B cell (primary cell): ENCODE measurements around the gene TOB2. TPM values are rescaled to one million over a fixed set of nuclear protein-coding genes. Genes with fewer than 3 reads are reported as not detected.

Source experiments
- ATAC-seq: fragments of 200-7000 bp; cut with Tn5 transposase; one replicate; pipeline ENCODE4 v1.10.0; 2021; ENCODE audit warnings: low read depth, mild to moderate bottlenecking, moderate number of reproducible peaks, moderate library complexity
- CTCF ChIA-PET: fragments of 350-600 bp; sonication (Branson Sonifier 250); formaldehyde crosslinking; loops from one replicate; lab custom pipeline; 2021; ENCODE audit warnings: antibody characterized with exemption, inconsistent platforms; lab: Charles Lee
- POLR2A ChIA-PET: fragments of 350-600 bp; sonication (Branson Sonifier 250); formaldehyde crosslinking; loops from one replicate; lab custom pipeline; 2021; ENCODE audit warnings: antibody characterized with exemption; lab: Charles Lee
- DNase-seq: peaks from one replicate; pipeline ENCODE4 v3.0.0; 2013
- H2AFZ ChIP-seq: 2 replicates; pipeline ENCODE4 v1.6.1; 2012; ENCODE audit warnings: mild to moderate bottlenecking, low read depth, low read length; ENCODE audit not compliant: insufficient read depth, poor library complexity, severe bottlenecking
- H3K27ac ChIP-seq, 2 donors: 1 replicate in 1 of 2; 2 replicates in 1 of 2; pipeline ENCODE4 v1.5.1; 2012 to 2013; ENCODE audit warnings: low read length in 2 of 2, mild to moderate bottlenecking in 2 of 2, moderate library complexity in 1 of 2
- H3K27me3 ChIP-seq, 4 experiments: fragments of 200-600 bp in 1 of 4; sonication (generic) in 1 of 4; replicated peaks in 1 of 4; 1 replicate in 2 of 4; 2 replicates in 2 of 4; pipeline versions ENCODE4 v1.6.1 to v1.7.0; 2013 to 2016; ENCODE audit warnings: low read length in 3 of 4, mild to moderate bottlenecking in 2 of 4, mixed read lengths in 1 of 4, moderate library complexity in 1 of 4; ENCODE audit not compliant: insufficient read depth in 4 of 4, control insufficient read depth in 3 of 4; ENCODE audit errors: control extremely low read depth in 1 of 4
- H3K36me3 ChIP-seq, 2 experiments: replicated peaks in 1 of 2; 1 replicate in 1 of 2; 2 replicates in 1 of 2; pipeline versions ENCODE4 v1.6.1 to v1.7.1; 2013; ENCODE audit warnings: low read length in 1 of 2; ENCODE audit not compliant: insufficient read depth in 2 of 2, control insufficient read depth in 1 of 2; ENCODE audit errors: control extremely low read depth in 1 of 2, extremely low read depth in 1 of 2
- H3K4me1 ChIP-seq, 2 donors: fragments of 200-600 bp in 1 of 2; sonication (generic) in 1 of 2; 1 replicate in 1 of 2; 2 replicates in 1 of 2; pipeline versions ENCODE4 v1.5.1 to v1.6.1; 2013 to 2017; ENCODE audit warnings: low read length in 2 of 2; ENCODE audit not compliant: control insufficient read depth in 2 of 2, insufficient read depth in 2 of 2
- H3K4me2 ChIP-seq: replicated peaks from 2 replicates; pipeline ENCODE3; 2012; ENCODE audit warnings: mild to moderate bottlenecking, low read depth, low read length; ENCODE audit not compliant: poor library complexity, severe bottlenecking
- H3K4me3 ChIP-seq, 5 experiments: fragments of 200-600 bp in 1 of 5; sonication (generic) in 1 of 5; 1 replicate in 3 of 5; 2 replicates in 2 of 5; pipeline versions ENCODE4 v1.5.1 to v1.7.0; 2011 to 2016; ENCODE audit warnings: low read length in 4 of 5, mild to moderate bottlenecking in 4 of 5, low read depth in 2 of 5, control low read depth in 1 of 5, moderate library complexity in 1 of 5; ENCODE audit not compliant: insufficient read depth in 1 of 5; ENCODE audit errors: control extremely low read depth in 1 of 5, extremely low read depth in 1 of 5
- H3K79me2 ChIP-seq: fragments of 200-600 bp; sonication (generic); one replicate; pipeline ENCODE4 v1.6.0; 2016; ENCODE audit warnings: low read length; ENCODE audit not compliant: control insufficient read depth, insufficient read depth
- H3K9ac ChIP-seq: fragments of 200-600 bp; sonication (generic); 2 replicates; pipeline ENCODE4 v1.6.1; 2017; ENCODE audit warnings: mild to moderate bottlenecking, low read length, moderate library complexity
- H3K9me3 ChIP-seq, 3 donors: one replicate each; pipeline versions ENCODE4 v1.6.1 to v1.7.1; 2013; ENCODE audit warnings: low read length in 2 of 3; ENCODE audit not compliant: control insufficient read depth in 2 of 3, insufficient read depth in 1 of 3; ENCODE audit errors: control extremely low read depth in 1 of 3
- H4K20me1 ChIP-seq: 2 replicates; pipeline ENCODE4 v1.6.0; 2012; ENCODE audit warnings: mild to moderate bottlenecking, low read length; ENCODE audit not compliant: insufficient read depth, control insufficient read depth, poor library complexity, severe bottlenecking
- H3K27ac Mint-ChIP-seq: one replicate; pipeline ENCODE4 v1.8.0; 2021; ENCODE audit warnings: mixed read lengths
- H3K27me3 Mint-ChIP-seq: one replicate; pipeline ENCODE4 v1.8.0; 2021; ENCODE audit warnings: mixed read lengths
- H3K4me1 Mint-ChIP-seq: one replicate; pipeline ENCODE4 v1.8.0; 2021; ENCODE audit warnings: mixed read lengths
- H3K4me3 Mint-ChIP-seq: one replicate; pipeline ENCODE4 v1.8.0; 2021; ENCODE audit warnings: mixed read lengths
- H3K9me3 Mint-ChIP-seq: one replicate; pipeline ENCODE4 v1.8.0; 2022; ENCODE audit warnings: mixed read lengths; ENCODE audit not compliant: insufficient read depth
- CTCF ChIP-seq: fragments of 200-600 bp; IDR thresholded peaks from one replicate; pipeline ENCODE4 v1.8.0; 2022; ENCODE audit warnings: antibody characterized with exemption, mild to moderate bottlenecking
- EZH2 ChIP-seq: IDR thresholded peaks from 2 replicates; pipeline ENCODE4 v1.6.1; 2012; ENCODE audit warnings: borderline replicate concordance, low read depth, mild to moderate bottlenecking, moderate library complexity, low read length; ENCODE audit not compliant: insufficient read depth, poor library complexity, severe bottlenecking
- WGBS: methylation state at CpG from one replicate; pipeline ENCODE4 v1.1.5; 2013; ENCODE audit warnings: missing lambda C conversion rate; ENCODE audit not compliant: insufficient coverage; 5-methylcytosine and 5-hydroxymethylcytosine counted together
- intact Hi-C: fragments of 100-400 bp; cut with micrococcal nuclease; formaldehyde crosslinking; loops from one replicate; pipeline ENCODE4 v1.10.0; 2022
- polyA plus RNA-seq: library from polyadenylated mRNA; depleted of rRNA; stranded (reverse); fragments of >200 nt; gene quantifications from 2 replicates; pipeline ENCODE4 v1.2.3, GENCODE V29; 2012
- total RNA-seq, 2 donors: library from RNA; stranded (reverse); fragments of 120-200 nt in 1 of 2; gene quantifications; 1 replicate in 1 of 2; 2 replicates in 1 of 2; pipeline versions ENCODE4 v1.2.3 to v1.2.4, GENCODE V29; 2013 to 2022

The TOB2 gene
- total and polyA plus RNA-seq, 2 donors (not counting 1 experiment from before 2014, with no cell fraction given), result 40.4 to 56.0 TPM

DNA sequence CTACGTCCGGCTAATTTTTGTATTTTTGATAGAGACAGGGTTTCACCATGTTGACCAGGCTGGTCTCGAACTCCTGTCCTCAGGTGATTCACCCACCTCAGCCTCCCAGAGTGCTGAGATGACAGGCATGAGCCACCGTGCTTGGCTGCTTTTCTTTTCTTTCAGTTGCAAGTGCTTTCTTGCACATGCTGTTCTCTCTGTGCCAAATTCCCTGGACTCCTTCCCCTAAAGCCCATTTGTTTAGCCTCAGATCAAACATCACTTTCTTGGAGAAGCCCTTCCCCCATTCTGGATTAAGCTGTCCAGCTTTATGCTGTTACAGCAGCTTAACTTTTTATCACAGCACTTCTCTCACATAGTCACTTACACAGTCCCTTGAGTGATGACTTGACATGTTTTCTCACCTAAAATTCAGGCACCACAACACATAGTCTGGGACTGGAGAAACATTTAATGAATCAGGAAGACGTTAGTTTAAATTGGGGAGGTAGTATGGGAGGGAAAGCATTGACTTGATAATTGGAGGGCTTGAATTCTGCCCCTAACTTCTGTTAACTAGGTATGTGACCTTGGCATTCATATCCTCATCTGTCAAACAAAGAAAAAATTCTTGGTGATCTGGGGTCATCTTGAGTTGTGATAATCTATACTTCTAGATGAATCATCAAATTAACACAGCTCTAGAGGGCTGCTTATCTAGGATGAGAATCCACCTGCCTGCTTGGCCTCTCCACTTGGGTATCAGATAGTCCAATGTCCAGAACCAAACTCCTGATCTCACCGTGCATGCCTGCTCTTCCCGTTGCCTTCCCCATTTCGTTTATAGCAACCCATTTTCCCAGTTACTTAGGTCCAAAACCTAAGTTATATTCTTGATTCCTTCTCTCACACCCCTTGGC lies 40.7 kb upstream of the TOB2 start:
- peaks cover 65% of the 10 kb centered on the region for H3K4me1 Mint-ChIP-seq
- H3K27ac Mint-ChIP-seq, result peak overlapping the region; percentile 39
- ChIA-PET CTCF (interaction anchor here (1.7 to 2.3 kb wide), 2 partner anchors 19 to 30 kb away, joined by 5 to 8 read pairs; partner anchors contain the start of genes ACO2 and PHF5A), POLR2A (interaction anchor here (0.5 kb wide), 1 partner anchor 78 kb away, joined by 4 read pairs; no protein-coding TSS in a partner anchor)
- no peaks in the 10 kb centered on the region for H3K27me3 Mint-ChIP-seq
- peaks cover 2 to 10% of the 10 kb centered on the region in 2 experiments for H3K36me3 ChIP-seq
- no peaks in the 10 kb centered on the region for H3K27me3 ChIP-seq
- TF ChIP-seq EZH2 (no peak), CTCF (no peak)
- H2AFZ ChIP-seq, result no peak overlapping the region
- H3K9ac ChIP-seq, result no peak overlapping the region
- no peaks in the 10 kb centered on the region for H3K9me3 Mint-ChIP-seq
- no peak overlapping the region for H3K4me3 ChIP-seq
- DNase-seq (no peak), ATAC-seq (no peak)
- H3K9me3 ChIP-seq, result no peaks in the 10 kb centered on the region
- peaks cover 66% of the 10 kb centered on the region for H4K20me1 ChIP-seq
- H3K4me1 ChIP-seq, result peaks cover 39 to 55% of the 10 kb centered on the region in 2 donors
- intact Hi-C loops, result no loop called here
- H3K79me2 ChIP-seq, result peaks cover 98% of the 10 kb centered on the region
- WGBS, result 92% methylated on average over 4 of the region's 8 CpGs
- no peak overlapping the region for H3K4me2 ChIP-seq
- no peak overlapping the region for H3K4me3 Mint-ChIP-seq
- H3K27ac ChIP-seq, result peak overlapping the region in 1 of 2 donors; percentile 0

- H3K4me2 ChIP-seq, result peak overlapping the region; percentile 18
- CTCF ChIA-PET, result interaction anchor here (0.7 to 1.6 kb wide), 4 partner anchors 11 to 81 kb away, joined by 3 to 5 read pairs (median 4); no protein-coding TSS in a partner anchor
- intact Hi-C loops, result no loop called here
Measured at GRCh38 chr22:41485033-41485432, 38.4 kb upstream of the TOB2 start.

More at GRCh38 chr22:41485033-41485432, 38.4 kb upstream of the TOB2 start:
- 73% methylated on average over 6 of the region's 7 CpGs for WGBS
- Histone ChIP-seq H4K20me1 (peaks cover 59% of the 10 kb centered on the region), H3K9ac (no peak overlapping the region), H3K27me3 (no peaks in the 10 kb centered on the region), H3K27ac (peak overlapping the region in 1 of 2 donors; percentile 86), H3K9me3 (no peaks in the 10 kb centered on the region), H3K79me2 (peaks cover 98% of the 10 kb centered on the region), H3K36me3 (peaks cover 3 to 12% of the 10 kb centered on the region in 2 experiments), H3K4me1 (peaks cover 62 to 77% of the 10 kb centered on the region in 2 donors), H3K4me3 (no peak overlapping the region), H2AFZ (no peak overlapping the region)
- Mint-ChIP-seq H3K9me3 (no peaks in the 10 kb centered on the region), H3K4me3 (peak overlapping the region; percentile 13), H3K27ac (peak overlapping the region; percentile 82), H3K27me3 (no peaks in the 10 kb centered on the region), H3K4me1 (peaks cover 79% of the 10 kb centered on the region)
- TF ChIP-seq EZH2 (no peak), CTCF (no peak)
- POLR2A ChIA-PET, result interaction anchor here (0.7 kb wide), 1 partner anchor 35 kb away, joined by 3 read pairs; no protein-coding TSS in a partner anchor
- no peak for DNase-seq
- no peak for ATAC-seq
